ENCODE results near the gene EML6. TPM values are rescaled to one million over a fixed set of nuclear protein-coding genes. Genes with fewer than 3 reads are reported as not detected.

The EML6 gene
- polyA plus RNA-seq, 1 donor: 26.8 TPM

DNA sequence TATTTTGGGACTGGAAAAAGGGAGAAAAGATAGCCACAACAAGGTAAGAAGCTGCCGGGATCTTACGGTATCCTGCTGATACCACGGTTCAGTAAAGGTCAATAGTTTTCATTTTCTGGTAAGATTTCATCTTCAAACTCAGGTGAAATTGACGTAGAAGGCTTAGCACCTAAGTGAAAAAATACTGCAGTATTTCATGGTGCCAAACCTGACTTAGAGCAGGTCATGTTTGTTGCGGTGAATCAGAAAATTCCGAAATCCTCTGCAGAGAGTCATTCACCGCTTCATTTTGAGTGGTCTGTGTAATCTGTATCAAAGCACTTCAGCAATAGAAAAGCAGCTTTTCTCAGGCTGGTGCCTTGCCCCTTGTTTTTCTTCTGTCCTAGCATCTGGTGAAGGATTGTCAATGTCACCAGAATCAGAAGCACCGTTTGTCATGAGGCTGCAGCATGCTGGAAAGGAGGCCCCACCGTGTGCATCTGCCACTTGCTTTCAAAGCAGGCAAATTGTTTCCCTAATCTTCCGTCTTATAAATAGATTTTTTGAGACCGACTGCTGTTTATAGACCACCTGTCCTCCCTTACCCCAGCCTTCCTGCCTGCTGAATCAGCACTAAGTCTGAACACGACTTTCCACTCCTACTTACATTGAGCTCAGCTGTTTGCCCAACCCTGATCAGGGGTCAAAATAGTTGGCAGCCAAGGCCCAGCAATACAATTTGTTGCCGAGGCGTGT, 156.3 kb downstream of the EML6 start:
- DNase-seq (ENCODE audit: low read depth): no peak

DNA sequence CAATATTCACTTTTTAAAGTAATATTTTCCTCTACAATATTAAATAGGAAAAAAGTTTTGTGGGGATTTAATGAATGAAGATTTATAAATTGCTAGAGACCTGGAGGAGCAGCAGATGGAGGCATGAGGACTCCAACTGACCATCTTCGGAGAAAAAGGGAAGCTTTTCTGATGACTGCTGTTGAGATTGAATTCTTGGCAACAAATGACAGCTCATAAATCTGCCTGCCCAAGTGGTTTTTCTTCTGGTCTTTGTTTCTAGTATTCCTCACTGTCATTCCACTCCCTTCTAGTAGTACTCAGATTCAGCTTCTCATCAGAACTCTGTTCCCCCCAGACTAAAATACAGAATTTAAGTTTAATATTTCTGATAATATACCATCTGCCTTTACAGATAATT, 157.0 kb downstream of the EML6 start:
- DNase-seq (ENCODE audit: low read depth): no peak

GRCh38 chr2:54881759-54882158, 158.3 kb downstream of the EML6 start:
- DNase-seq (ENCODE audit: low read depth): no peak

- no peak for DNase-seq (ENCODE audit: low read depth)
These were observed 162.4 kb downstream of the EML6 start for GRCh38 chr2:54885891-54886290.

GRCh38 chr2:54887850-54888545, 164.5 kb downstream of the EML6 start:
- DNase-seq (ENCODE audit: low read depth): no peak

GRCh38 chr2:54889053-54889452, 165.6 kb downstream of the EML6 start:
- DNase-seq (ENCODE audit: low read depth): no peak

- no peak for DNase-seq (ENCODE audit: low read depth)
These were observed 168.4 kb downstream of the EML6 start for GRCh38 chr2:54891909-54892308.

GRCh38 chr2:54894467-54894866, 171.0 kb downstream of the EML6 start:
- no peak for DNase-seq (ENCODE audit: low read depth)

GRCh38 chr2:54895730-54896129, 172.3 kb downstream of the EML6 start:
- DNase-seq (ENCODE audit: low read depth): no peak

- DNase-seq (ENCODE audit: low read depth): no peak
These were observed 174.2 kb downstream of the EML6 start for GRCh38 chr2:54897420-54898310.

DNA sequence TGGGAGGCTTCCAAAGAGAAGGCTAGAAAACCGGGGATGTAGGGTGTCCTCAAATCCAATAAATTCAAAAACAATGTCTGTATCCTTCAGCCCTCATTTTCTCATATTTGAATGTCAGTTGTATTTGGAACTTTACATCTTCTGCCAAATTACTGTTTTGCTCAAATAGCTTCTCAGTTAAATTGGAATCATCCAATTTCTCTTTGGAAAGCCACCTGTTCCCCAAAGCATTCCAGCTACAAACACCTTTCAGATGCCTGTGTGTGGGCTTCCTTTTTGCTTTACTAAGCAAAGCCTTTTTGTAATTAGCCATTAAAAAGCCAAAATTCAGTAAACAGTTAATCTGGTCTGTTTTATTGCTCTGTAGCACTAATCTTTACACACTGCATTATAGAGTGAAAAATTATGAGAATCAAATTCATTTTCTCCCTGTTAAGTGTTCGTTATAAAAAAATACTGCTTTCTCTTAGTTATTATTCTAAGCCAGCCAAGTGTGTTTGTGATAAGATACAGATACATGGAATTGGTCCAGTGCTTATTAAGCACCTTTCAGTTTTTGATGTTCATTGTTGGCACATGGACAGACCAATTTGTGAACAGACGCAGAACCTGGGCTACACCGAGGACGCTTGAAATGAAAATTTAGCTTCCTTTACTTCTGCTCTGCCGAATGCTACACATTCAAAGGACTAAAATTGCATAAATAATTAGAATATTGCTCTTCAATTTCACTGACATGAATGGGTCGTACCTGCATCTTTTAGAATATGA, 175.2 kb downstream of the EML6 start:
- no peak for DNase-seq (ENCODE audit: low read depth)

DNA sequence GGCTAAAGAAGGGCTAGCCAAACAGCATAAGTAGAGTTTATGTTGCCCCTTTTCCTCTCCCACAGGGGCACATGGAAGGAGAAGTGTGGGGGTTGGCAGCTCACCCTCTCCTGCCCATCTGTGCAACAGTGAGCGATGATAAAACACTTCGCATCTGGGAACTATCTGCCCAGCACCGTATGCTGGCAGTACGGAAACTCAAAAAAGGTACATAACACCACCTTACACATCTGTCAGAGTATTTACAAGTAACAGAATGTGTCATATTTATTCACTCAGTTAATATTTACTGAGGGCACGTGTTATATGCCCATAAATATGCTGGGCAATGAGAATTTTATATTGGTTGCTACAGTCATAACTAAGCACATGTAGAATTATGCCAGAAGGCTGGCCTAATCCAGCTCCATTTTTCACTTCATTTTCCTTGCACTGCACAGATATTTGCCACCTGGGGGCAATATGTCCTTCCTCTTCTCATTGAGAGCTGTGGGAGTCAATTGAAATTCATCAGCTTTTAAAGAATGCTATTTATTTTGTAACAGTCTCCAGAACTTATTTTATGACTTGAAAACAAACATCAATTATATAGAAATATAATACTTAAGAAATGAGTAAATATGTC, 176.2 kb downstream of the EML6 start:
- DNase-seq (ENCODE audit: low read depth): no peak

DNA sequence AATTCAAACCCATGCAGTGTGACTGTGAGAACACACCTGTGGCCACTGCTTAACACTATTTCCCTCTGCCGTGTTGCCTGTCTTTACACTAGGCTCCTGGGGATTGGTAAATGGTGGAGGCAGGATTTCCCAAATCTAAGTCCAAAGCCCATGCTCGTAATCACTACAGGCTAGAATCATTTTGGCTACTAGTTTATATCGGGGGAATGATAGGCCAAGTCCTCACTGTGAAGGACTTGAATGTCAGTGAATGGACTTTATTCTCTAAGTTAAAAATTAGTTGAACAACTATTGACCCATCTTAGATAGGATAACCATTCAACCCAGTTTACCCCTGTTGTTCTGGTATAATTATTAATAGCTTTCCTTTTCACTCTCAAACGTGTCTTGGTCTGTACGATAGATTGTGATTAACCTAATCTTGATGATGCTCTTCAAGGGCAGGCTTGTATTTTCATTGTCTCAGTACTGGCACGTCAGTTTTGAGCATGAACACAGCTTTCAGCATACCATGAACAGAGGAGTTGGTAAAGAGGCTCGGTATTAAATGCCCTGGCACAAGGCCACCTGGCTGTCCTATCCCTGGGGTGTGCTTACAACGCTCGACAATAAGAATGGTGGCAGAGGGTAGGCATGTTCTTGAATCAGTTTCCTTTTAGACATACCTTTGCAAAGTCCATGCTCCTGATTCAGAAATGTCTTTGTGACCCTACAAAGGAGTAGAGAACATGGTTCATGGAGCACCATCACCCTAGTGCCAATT, 177.9 kb downstream of the EML6 start:
- DNase-seq (ENCODE audit: low read depth): no peak

DNA sequence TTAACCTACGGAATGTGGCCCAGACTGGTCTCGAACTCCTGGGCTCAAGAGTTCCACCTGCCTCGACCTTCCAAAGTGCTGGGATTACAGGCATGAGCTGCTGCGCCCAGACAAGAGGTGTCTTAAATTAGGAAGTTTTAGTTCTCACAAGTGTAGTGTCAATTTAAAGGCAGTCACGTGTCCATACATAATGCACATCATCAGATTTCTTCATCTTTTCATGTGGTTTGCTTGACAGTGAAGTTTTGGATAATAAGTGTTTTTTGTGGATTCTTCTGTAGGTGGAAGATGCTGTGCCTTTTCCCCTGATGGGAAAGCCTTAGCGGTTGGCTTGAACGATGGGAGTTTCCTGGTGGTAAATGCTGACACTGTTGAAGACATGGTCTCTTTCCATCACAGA, 179.3 kb downstream of the EML6 start:
- no peak for DNase-seq (ENCODE audit: low read depth)

DNA sequence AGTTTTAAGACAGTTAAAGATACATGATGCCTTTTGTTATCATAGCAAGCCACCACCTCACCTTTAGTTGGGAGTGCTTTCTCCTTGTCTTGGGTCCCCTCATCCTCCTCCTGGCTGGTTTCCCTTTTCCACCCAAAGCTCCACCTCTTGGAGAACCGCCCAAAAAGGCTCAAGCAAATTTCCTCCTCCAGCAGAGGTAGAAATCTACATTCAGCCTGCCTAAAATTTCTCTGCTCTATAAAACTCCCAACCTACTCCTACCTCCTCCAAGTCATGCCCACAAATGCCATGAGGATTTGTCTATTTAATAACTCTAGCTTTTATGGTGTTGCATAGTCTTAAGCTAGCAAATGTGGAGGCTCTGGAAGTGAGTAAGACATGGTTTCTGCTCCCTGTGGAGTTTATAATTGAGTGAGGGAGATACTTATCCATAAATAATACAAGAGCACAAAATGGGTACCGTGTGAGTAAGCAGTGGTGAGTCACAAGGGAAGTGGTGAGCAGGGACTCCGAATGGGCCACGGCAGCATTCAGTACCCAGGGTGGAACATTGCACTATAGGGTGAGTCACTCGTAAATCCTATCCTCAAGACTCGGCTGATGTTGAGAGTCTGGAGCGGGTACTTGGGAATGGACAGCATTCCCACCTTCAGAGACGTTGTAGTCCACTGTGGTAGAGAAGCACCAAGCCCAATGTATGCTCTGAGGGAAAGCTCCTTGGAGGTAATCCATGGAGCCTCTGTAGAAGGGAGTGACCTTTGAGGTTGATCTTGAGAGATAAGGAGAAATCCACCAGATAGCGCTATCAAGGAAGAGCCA, 180.5 kb downstream of the EML6 start:
- no peak for DNase-seq (ENCODE audit: low read depth)

DNA sequence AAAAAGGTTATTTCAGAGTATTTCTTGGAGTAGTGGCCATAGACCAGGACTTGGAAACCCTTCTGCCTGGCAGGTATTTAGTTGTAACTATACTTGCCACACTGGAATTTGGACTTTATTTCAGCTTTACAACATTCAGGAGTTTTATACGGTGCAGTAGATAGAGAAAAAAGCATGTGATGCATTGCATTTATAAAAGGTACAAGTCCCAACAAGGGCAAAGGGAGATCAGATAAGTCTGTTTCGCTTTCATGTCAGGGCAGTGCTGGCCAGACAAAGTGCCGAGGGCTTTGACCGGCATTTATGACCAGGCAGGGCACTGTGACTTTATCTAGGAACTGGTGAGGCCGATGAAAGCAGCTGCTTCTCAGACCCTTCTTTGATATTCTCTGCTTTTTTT, 181.4 kb downstream of the EML6 start:
- no peak for DNase-seq (ENCODE audit: low read depth)

DNA sequence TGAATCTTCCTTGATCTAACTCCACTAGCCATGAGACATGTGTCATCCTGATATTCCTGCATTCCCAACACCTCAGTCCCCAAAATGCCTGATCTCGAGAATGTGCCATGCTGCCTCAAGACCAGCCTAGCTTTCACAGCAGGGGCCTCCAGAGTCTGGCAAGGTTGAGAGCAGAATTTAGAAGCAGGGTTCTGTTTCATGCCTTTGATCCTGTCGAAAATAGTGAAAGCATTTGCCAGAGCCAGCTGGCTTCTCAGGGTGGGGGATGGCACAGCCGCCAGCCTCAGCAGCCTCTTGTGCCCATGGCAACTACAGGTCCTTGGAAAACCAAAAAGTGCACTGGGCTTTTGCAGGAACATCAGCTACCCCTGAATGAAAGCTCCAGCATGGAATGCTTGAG, 183.3 kb downstream of the EML6 start:
- DNase-seq (ENCODE audit: low read depth): no peak

GRCh38 chr2:54907663-54908062, 184.2 kb downstream of the EML6 start:
- no peak for DNase-seq (ENCODE audit: low read depth)

DNA sequence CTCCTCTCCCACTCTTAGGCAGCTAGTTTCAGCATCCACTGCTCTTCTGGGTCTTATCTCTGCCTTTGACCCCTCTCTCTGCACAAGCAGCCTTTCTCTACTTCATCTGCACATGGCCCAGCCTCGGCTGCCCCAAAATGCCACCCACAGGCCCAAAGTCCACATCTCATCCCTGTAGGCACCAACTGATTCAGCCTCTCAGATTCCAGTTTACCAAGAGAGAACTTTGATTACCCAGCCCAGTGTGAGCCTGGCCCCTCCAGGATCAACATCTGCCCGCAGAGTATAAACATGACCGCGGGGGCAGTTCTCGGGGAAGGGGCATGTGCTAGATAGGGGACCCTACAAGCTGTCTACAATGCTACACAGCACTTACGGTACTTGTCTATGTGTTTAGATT, 185.1 kb downstream of the EML6 start:
- no peak for DNase-seq (ENCODE audit: low read depth)

DNA sequence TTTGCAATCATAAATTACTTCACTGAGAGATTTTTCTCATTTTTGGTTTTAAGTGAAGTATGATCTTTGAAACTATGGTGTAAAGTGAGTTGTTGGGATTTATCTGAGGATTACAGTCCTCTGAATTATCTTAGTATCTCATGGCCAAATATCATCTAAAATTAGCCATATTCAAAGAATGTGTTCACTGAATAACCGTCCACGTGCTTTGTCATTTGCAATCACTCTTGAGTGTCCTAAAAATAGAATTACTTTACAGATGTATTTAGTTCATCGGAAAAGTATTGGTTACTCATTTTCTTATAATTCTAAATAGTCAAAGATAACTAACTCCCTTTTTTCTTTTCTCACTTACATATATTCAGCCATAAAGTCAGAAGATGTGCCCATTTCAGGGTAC, 185.5 kb downstream of the EML6 start:
- no peak for DNase-seq (ENCODE audit: low read depth)

Measured in forelimb muscle (tissue), 1 donor.